K562 (cell line): ENCODE measurements around the gene PRKAG2. TPM values are rescaled to one million over a fixed set of nuclear protein-coding genes. Genes with fewer than 3 reads are reported as not detected.

Experiments
- ATAC-seq: fragments of 200-7000 bp; cut with Tn5 transposase; 3 replicates; pipeline ENCODE4 v1.9.1; 2020; ENCODE audit warnings: moderate library complexity
- BruUV-seq: library from RNA; stranded (reverse); fragments of 400-500 nt; replicated peaks from 2 replicates; lab custom pipeline; 2021; lab: Mats Ljungman, UMichigan
- CTCF ChIA-PET: fragments of 300-600 bp; formaldehyde crosslinking; extraction: SDS; loops from one replicate; lab custom pipeline; 2021; ENCODE audit warnings: low intra/inter-chr PET ratio; lab: Yijun Ruan, JAX
- POLR2A ChIA-PET: fragments of 300-600, 350-650 bp; sonication (Branson Sonifier 250); formaldehyde crosslinking; extraction: SDS; loops from one replicate; lab custom pipeline; 2021; ENCODE audit warnings: antibody characterized with exemption, inconsistent platforms; lab: Yijun Ruan, JAX
- DNase-seq, 4 experiments: peaks; one replicate each; pipeline versions ENCODE4 v3.0.0 to v3.0.0-alpha.2; 2011 to 2018; ENCODE audit warnings: low spot score in 3 of 4, mixed read lengths in 3 of 4; ENCODE audit errors: extremely low read depth in 1 of 4
- FAIRE-seq: peaks from 2 replicates; lab custom pipeline; 2011; peaks lifted over from hg19 to GRCh38; lab: Jason Lieb, UNC
- H2AFZ ChIP-seq: 2 replicates; pipeline ENCODE4 v1.6.0; 2011; ENCODE audit warnings: low read depth, low read length, control low read depth, inconsistent platforms
- H3K27ac ChIP-seq: fragments of 200-600 bp; 3 replicates; pipeline ENCODE4 v1.8.0; 2011; ENCODE audit warnings: low read depth, mild to moderate bottlenecking, control low read depth, inconsistent platforms, low read length, moderate library complexity, mixed read lengths; ENCODE audit errors: extremely low read depth
- H3K27me3 ChIP-seq, 2 experiments: fragments of 300-600 bp in 1 of 2; 2 replicates in 1 of 2; 3 replicates in 1 of 2; pipeline versions ENCODE4 v1.6.0 to v1.8.0; 2011; ENCODE audit warnings: inconsistent platforms in 2 of 2, low read length in 2 of 2, mild to moderate bottlenecking in 1 of 2, mixed read lengths in 1 of 2, moderate library complexity in 1 of 2; ENCODE audit not compliant: control insufficient read depth in 2 of 2, insufficient read depth in 2 of 2
- H3K36me3 ChIP-seq: fragments of 300-600 bp; 3 replicates; pipeline ENCODE4 v1.8.0; 2011; ENCODE audit warnings: mild to moderate bottlenecking, low read length, inconsistent platforms; ENCODE audit not compliant: control insufficient read depth, insufficient read depth
- H3K4me1 ChIP-seq, 2 experiments: fragments of 200-600 bp in 1 of 2; replicated peaks in 1 of 2; 2 replicates in 1 of 2; 3 replicates in 1 of 2; pipeline versions ENCODE4 v1.5.1 to v1.8.0; 2011; ENCODE audit warnings: inconsistent platforms in 2 of 2, low read length in 2 of 2, mild to moderate bottlenecking in 1 of 2, mixed read lengths in 1 of 2, moderate library complexity in 1 of 2; ENCODE audit not compliant: control insufficient read depth in 2 of 2, insufficient read depth in 2 of 2
- H3K4me2 ChIP-seq: 2 replicates; pipeline ENCODE4 v1.6.1; 2011; ENCODE audit warnings: low read length, control low read depth, inconsistent platforms, mixed read lengths; ENCODE audit not compliant: insufficient read depth
- H3K4me3 ChIP-seq: fragments of 200-600 bp; sonication (generic), shearing (Covaris generic); 2 replicates; pipeline ENCODE4 v1.5.1; 2016; ENCODE audit warnings: control low read depth, inconsistent platforms
- H3K79me2 ChIP-seq: fragments of 200-600 bp; 3 replicates; pipeline ENCODE4 v1.8.0; 2011; ENCODE audit warnings: low read length, inconsistent platforms; ENCODE audit not compliant: control insufficient read depth, insufficient read depth
- H3K9ac ChIP-seq, 2 experiments: 2 replicates each; pipeline versions ENCODE4 v1.6.0 to v1.6.1; 2011; ENCODE audit warnings: low read depth in 2 of 2, low read length in 2 of 2, control low read depth in 1 of 2, inconsistent platforms in 1 of 2, mild to moderate bottlenecking in 1 of 2, mixed read lengths in 1 of 2; ENCODE audit not compliant: insufficient read depth in 1 of 2
- H3K9me1 ChIP-seq: one replicate; pipeline ENCODE4 v1.6.0; 2011; ENCODE audit warnings: inconsistent platforms, mild to moderate bottlenecking, low read length, moderate library complexity; ENCODE audit not compliant: control insufficient read depth, insufficient read depth
- H3K9me3 ChIP-seq: replicated peaks from 2 replicates; pipeline ENCODE4 v1.5.1; 2011; ENCODE audit warnings: low read depth, low read length, inconsistent platforms; ENCODE audit not compliant: control insufficient read depth, insufficient read depth
- H4K20me1 ChIP-seq: replicated peaks from 2 replicates; pipeline ENCODE4 v1.6.1; 2011; ENCODE audit warnings: low read length, inconsistent platforms, mixed read lengths; ENCODE audit not compliant: control insufficient read depth, insufficient read depth
- ARID3B ChIP-seq: fragments of 250-450 bp; sonication (Bioruptor Pico); IDR thresholded peaks from 2 replicates; pipeline ENCODE4 v1.4.0; 2020; ENCODE audit warnings: borderline replicate concordance
- HNRNPLL ChIP-seq: fragments of 200-400 bp; formaldehyde crosslinking; IDR thresholded peaks from 2 replicates; pipeline ENCODE4 v1.6.1; 2017; ENCODE audit warnings: low read length, low read depth, mild to moderate bottlenecking; ENCODE audit not compliant: poor library complexity, severe bottlenecking
- PATZ1 ChIP-seq: fragments of 250-450 bp; sonication (Bioruptor Pico); IDR thresholded peaks from 2 replicates; pipeline ENCODE4 v1.5.0; 2020; ENCODE audit warnings: mild to moderate bottlenecking, borderline replicate concordance
- POLR2H ChIP-seq: IDR thresholded peaks from 2 replicates; pipeline ENCODE4 v1.6.1; 2016; ENCODE audit warnings: missing genetic modification characterization, low read depth, mild to moderate bottlenecking, control low read depth, missing compliant biosample characterization, moderate library complexity
- SIX5 ChIP-seq, 2 experiments: IDR thresholded peaks; 2 replicates each; pipeline ENCODE4 v1.6.1; 2011; ENCODE audit warnings: low read length in 2 of 2, borderline replicate concordance in 1 of 2, low read depth in 1 of 2, mild to moderate bottlenecking in 1 of 2, moderate library complexity in 1 of 2; ENCODE audit not compliant: insufficient read depth in 1 of 2
- THRA ChIP-seq: fragments of 450-650 bp; IDR thresholded peaks from 2 replicates; pipeline ENCODE4 v1.6.1; 2017; ENCODE audit warnings: mild to moderate bottlenecking, moderate library complexity
- TSC22D4 ChIP-seq: fragments of 450-650 bp; IDR thresholded peaks from 2 replicates; pipeline ENCODE4 v1.6.1; 2016; ENCODE audit warnings: missing genetic modification characterization, missing biosample characterization, control low read depth
- ZNF311 ChIP-seq: fragments of 250-450 bp; sonication (Bioruptor Pico); IDR thresholded peaks from 2 replicates; pipeline ENCODE4 v1.4.0; 2020; ENCODE audit warnings: mild to moderate bottlenecking, moderate library complexity
- WGBS: fragments of 100-300 bp; shearing (Covaris generic); methylation state at CpG from one replicate; pipeline ENCODE4 v1.1.6; 2016; ENCODE audit warnings: low coverage, mixed read lengths; ENCODE audit not compliant: insufficient coverage; ENCODE audit errors: missing lambda C conversion rate; 5-methylcytosine and 5-hydroxymethylcytosine counted together
- in situ Hi-C: fragments of 300-500 bp; cut with MboI; formaldehyde crosslinking; loops from 4 replicates; pipeline ENCODE4 v1.15.0; 2018; ENCODE audit warnings: inconsistent platforms, mixed read lengths
- intact Hi-C: fragments of 100-400 bp; cut with micrococcal nuclease; formaldehyde crosslinking; loops from 2 replicates; pipeline ENCODE4 v1.14.2; 2022
- polyA plus RNA-seq, 8 experiments: library from polyadenylated mRNA; depleted of rRNA in 4 of 8; stranded (reverse) in 5 of 8; unstranded in 3 of 8; fragments of >200 nt; fragmentation: Nextera tagmentation in 2 of 8; fragmentation: Illumina TruSeq in 1 of 8; extraction: Ambion mirVana in 2 of 8; extraction: Trizol in 1 of 8; gene quantifications; 2 replicates each; pipeline versions ENCODE4 v1.2.1 to v1.2.3, GENCODE V29; 2011 to 2014; ENCODE audit warnings: inconsistent platforms in 1 of 8, missing spikeins in 1 of 8
- total RNA-seq, 7 experiments: library from RNA; depleted of rRNA in 6 of 7; stranded (reverse); fragments of >200 nt in 6 of 7; fragmentation: Illumina TruSeq in 2 of 7; extraction: Trizol in 2 of 7; gene quantifications; 2 replicates each; pipeline versions ENCODE4 v1.2.1 to v1.2.3, GENCODE V29; 2011 to 2021; ENCODE audit warnings: low replicate concordance in 1 of 7

Gene PRKAG2
- total and polyA plus RNA-seq, 9 of the 15 experiments (the other 6 are each of a cell fraction or from before 2014, with no cell fraction given) = 0.99 to 5.6 (median 3.3) TPM

- FAIRE-seq (no peak), DNase-seq (no peak), ATAC-seq (no peak)
- ChIA-PET CTCF (no interaction called here), POLR2A (interaction anchor here (0.6 to 1.9 kb wide), 2 partner anchors 10 to 50 kb away, joined by 3 to 9 read pairs; no protein-coding TSS in a partner anchor)
- no peak overlapping the region for H3K4me3 ChIP-seq
- no peaks in the 10 kb centered on the region for H3K4me1 ChIP-seq
- H2AFZ ChIP-seq = no peak overlapping the region
- no TSS peak for BruUV-seq
- in situ Hi-C loops = no loop called here
- intact Hi-C loops = no loop called here
- H3K9ac ChIP-seq = no peak overlapping the region
- no peaks in the 10 kb centered on the region for H3K9me1 ChIP-seq
- WGBS = 0% methylated on average over 4 of the region's 4 CpGs
- H3K27me3 ChIP-seq = peaks cover 44 to 59% of the 10 kb centered on the region in 2 experiments
- H4K20me1 ChIP-seq = 0 out of 2 replicates have a peak, but pooled peaks cover 5% of the 10 kb centered on the region
- H3K4me2 ChIP-seq = no peak overlapping the region
- H3K79me2 ChIP-seq = no peaks in the 10 kb centered on the region
- H3K9me3 ChIP-seq = no peaks in the 10 kb centered on the region
- H3K27ac ChIP-seq = no peak overlapping the region
- TF ChIP-seq SIX5 (IDR thresholded peaks at IDR 0.05; ENCODE audit: borderline replicate concordance in 1 of 2, insufficient read depth in 1 of 2, low read depth in 1 of 2, low read length in 2 of 2) (no peak), POLR2H (tag) (no peak), HNRNPLL (no peak), ARID3B (no peak), ZNF311 (CRISPR knock-in tag) (no peak), PATZ1 (CRISPR knock-in tag) (no peak), TSC22D4 (no peak), THRA (no peak)
- H3K36me3 ChIP-seq = no peaks in the 10 kb centered on the region
Measured at GRCh38 chr7:151615784-151616183, 261.1 kb downstream of the PRKAG2 start.
